ENCODE measurements around the gene BAG1. TPM values are rescaled to one million over a fixed set of nuclear protein-coding genes. Genes with fewer than 3 reads are reported as not detected.

The BAG1 gene
- total RNA-seq, 4 donors from 2014 or later = 52.5 to 93.7 (median 66.2) TPM

DNA sequence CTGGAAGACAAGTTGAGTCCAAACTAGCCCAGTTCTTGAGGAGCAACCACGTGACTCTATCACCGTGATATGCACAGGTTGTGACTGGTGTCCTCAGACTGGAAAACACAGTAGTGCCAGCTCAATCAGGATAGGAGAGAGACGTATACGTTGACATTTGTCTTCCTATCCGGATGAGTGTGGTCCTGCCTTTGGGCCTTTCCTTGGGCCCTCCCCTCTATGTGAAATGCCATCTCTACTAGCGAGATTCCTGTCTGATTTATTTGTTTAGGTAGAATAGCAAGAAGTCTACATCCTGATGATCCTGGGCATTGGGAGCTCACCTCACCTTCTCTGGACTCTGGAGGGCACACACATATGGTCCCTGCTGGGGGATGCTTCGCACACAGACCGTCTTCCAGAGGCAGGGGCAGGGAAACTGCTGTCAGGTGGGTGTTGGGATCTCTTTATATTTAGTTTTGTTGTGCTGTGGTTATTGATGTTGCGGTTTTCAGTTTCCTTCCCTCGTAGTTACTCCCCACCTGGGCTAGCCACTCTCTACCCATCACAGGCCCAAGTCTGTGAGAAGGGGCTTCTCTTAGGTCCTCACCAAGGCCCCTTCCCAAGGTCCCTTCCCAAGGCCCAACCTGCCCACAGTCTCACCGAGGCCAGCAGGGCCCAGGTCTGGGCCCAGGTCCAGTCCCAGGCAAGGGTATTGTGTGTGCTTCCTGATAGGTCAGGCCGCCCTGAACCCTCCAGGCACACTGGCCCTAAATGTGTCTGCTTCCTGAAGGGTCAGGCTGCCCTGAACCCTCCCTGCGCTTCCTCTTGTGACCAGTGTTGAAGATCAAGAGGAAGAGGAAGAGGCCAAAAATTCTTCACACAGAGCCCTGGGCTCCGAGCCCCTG, 43.6 kb downstream of the BAG1 start:
- ATAC-seq (ENCODE audit: low FRiP score) (peak; percentile 38), DNase-seq (ENCODE audit: low spot score) (no peak)

DNA sequence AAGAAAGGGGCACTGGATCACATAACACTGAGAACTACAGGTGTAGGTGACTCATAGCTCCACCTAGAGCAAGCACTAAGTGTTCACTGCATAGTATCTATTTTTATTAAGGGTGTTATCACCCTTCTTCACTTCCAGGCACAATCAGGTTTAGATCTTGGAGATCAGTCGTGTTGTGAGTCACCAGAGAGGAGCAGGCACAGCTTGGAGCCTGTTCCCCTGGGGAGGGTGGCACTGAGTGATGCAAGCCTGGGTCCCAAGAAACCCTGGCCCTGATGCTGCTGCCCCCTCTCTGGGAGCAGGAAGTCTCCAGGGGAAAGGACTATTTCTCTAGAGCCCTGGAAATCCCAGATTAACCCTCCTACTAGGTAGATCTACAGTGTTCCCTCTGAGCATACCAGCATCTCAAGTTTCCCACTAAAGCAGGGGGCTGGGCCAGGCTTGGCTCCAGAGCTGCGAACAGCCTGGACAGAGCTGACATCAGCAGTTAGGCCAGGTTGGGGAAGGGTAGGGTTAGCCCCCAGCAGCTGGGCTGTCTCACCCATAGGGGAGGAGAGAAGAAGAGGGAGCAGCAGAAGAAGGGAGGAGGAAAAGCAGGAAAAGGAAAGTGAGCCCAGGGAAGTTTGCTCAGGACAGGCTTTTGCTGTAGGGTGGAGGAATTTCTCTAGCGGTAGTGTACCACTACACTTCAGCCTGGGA, 52.7 kb downstream of the BAG1 start:
- ATAC-seq (ENCODE audit: low FRiP score) = peak; percentile 30
- TF ChIP-seq, protein P1, sequence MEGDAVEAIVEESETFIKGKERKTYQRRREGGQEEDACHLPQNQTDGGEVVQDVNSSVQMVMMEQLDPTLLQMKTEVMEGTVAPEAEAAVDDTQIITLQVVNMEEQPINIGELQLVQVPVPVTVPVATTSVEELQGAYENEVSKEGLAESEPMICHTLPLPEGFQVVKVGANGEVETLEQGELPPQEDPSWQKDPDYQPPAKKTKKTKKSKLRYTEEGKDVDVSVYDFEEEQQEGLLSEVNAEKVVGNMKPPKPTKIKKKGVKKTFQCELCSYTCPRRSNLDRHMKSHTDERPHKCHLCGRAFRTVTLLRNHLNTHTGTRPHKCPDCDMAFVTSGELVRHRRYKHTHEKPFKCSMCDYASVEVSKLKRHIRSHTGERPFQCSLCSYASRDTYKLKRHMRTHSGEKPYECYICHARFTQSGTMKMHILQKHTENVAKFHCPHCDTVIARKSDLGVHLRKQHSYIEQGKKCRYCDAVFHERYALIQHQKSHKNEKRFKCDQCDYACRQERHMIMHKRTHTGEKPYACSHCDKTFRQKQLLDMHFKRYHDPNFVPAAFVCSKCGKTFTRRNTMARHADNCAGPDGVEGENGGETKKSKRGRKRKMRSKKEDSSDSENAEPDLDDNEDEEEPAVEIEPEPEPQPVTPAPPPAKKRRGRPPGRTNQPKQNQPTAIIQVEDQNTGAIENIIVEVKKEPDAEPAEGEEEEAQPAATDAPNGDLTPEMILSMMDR (IDR thresholded peaks at IDR 0.05) = no peak
- DNase-seq (ENCODE audit: low spot score) = no peak

More for the DNA sequence above, 43.6 kb downstream of the BAG1 start:
- TF ChIP-seq, protein P1 (IDR thresholded peaks at IDR 0.05) = no peak

DNA sequence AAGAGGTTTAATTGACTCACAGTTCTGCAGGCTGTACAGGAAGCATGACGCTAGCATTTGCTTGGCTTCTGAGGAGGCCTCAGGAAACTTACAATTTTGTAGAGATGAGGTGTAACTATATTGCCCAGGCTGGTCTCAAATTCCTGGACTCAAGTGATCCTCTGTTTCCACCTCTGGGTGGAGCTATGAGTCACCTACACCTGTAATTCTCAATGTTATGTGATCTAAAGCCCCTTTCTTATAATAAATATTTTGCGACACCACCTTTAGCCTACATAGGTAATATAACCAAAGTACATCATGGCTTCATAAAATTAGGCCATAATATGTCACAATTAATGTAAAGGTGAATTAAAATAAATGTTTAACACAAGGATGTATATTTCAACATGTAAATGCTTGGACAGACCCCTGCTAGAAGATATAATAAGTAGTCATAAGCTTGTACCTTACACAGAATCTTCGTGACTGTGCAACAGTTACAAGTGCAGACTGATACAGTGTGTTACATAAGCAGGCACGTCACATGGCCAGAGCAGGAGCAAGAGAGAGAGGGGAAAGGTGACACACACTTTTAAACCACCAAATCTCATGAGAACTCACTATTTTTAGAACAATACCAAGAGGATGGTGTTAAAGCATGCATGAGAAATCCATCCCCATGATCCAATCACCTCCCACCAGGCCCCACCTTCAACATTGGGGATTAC, 54.3 kb downstream of the BAG1 start:
- TF ChIP-seq, protein P1 (IDR thresholded peaks at IDR 0.05) = no peak
- ATAC-seq (ENCODE audit: low FRiP score) (no peak), DNase-seq (ENCODE audit: low spot score) (no peak)

DNA sequence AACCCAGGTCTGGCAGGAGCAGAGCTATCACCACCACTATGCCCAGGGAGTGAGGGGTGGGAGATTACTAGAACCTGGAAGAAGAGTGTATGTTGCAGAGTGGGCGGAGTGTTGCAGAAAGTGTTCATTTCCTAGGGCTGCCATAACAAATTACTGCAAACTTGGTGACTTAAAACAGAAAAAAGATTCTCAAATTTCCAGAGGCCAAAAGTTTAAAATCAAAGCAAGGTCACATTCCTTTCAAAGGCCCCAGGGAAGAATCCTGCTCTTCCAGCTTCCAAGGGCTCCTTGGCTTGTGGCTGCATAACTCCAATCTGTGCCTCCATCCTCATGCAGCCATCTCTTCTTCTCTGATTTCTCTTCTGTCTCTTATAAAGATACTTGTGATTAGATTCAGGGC, 55.1 kb downstream of the BAG1 start:
- TF ChIP-seq, protein P1 (IDR thresholded peaks at IDR 0.05) = no peak
- ATAC-seq (ENCODE audit: low FRiP score) (no peak), DNase-seq (ENCODE audit: low spot score) (no peak)

DNA sequence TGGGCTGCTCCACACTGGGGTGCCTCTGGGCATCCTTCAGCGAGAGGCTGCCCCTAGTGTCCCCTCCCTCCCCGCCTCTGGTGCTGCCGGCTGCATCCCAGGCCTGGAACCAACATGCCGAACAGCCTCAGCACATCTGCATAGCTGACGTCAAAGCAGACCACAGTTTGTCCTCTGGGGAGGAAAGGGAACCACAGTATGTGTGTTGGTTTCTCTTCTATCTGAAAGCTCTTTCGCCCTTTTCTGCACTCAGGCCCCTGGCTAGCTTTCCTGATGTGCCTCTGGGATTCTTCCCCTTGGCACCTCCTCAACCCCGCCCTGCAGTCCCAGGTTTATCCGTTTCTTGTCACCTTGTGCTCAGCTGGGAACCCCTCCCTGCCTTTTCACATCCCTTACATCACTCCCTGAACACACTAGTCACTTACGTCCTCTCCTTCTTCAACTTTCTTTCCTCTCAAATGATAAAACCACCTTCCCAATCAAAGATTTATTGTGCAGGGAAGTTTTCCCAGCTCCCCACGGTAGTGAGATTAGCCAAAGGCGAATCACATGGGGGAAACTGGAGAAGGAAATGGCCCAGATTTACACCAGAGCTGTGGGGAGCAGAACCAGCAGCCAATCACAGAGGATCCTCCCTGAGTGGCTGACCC, 61.8 kb downstream of the BAG1 start:
- ATAC-seq (ENCODE audit: low FRiP score) = no peak
- no peak for DNase-seq (ENCODE audit: low spot score)
- TF ChIP-seq, protein P1 (IDR thresholded peaks at IDR 0.05) = no peak

Other genes starting within 250 kb of the BAG1 start
- gene DNAJA1, start 239.4 kb downstream of the BAG1 start, total RNA-seq = 100 to 1,000 TPM in 3 of 4 donors, 10 to 100 TPM in 1; 94.6 to 269 (median 151) TPM
- gene SMU1, start 188.0 kb downstream of the BAG1 start, total RNA-seq = 10 to 100 TPM; 14.6 to 23.5 (median 17.2) TPM
- gene B4GALT1, start 97.4 kb downstream of the BAG1 start, total RNA-seq = 100 to 1,000 TPM in 1 of 4 donors, 10 to 100 TPM in 3; 52.5 to 113 (median 72.1) TPM
- gene SPINK4, start 24.5 kb downstream of the BAG1 start, total RNA-seq = not detected
- gene CHMP5, start 341 bp upstream of the BAG1 start, total RNA-seq = 10 to 100 TPM; 39.5 to 60.4 (median 56.0) TPM
- 10 to 100 TPM; 31.4 to 37.4 (median 34.9) TPM for gene NFX1, start 25.8 kb upstream of the BAG1 start, total RNA-seq
- gene AQP7, start 137.9 kb upstream of the BAG1 start, total RNA-seq = 100 to 1,000 TPM; 128 to 466 (median 169) TPM
- gene AQP3, start 182.9 kb upstream of the BAG1 start, total RNA-seq = 100 to 1,000 TPM in 1 of 4 donors, 10 to 100 TPM in 2, 1 to 10 TPM in 1; 9.9 to 139 (median 46.3) TPM
- 10 to 100 TPM; 19.1 to 76.7 (median 21.4) TPM for gene NOL6, start 209.2 kb upstream of the BAG1 start, total RNA-seq

Measured in omental fat pad (tissue), 4 donors.